Immature natural killer cell (primary cell): ENCODE data around the gene BEX3. TPM values are rescaled to one million over a fixed set of nuclear protein-coding genes. Genes with fewer than 3 reads are reported as not detected.
"Not testable (repeated sequence)": the region's sequence is repeated elsewhere in the genome, so short reads cannot be mapped to it uniquely, and the experiment has no call there.

Experiments used
- DNase-seq, 3 donors: peaks; one replicate each; pipeline ENCODE4 v3.0.0; 2022; ENCODE audit warnings: mixed read lengths in 1 of 3
- H3K27ac Mint-ChIP-seq, 6 donors: one replicate each; pipeline ENCODE4 v1.8.0; 2020; ENCODE audit warnings: mixed read lengths in 6 of 6, mild to moderate bottlenecking in 5 of 6, inconsistent platforms in 4 of 6, moderate library complexity in 3 of 6
- H3K27me3 Mint-ChIP-seq, 3 donors: one replicate each; pipeline ENCODE4 v1.8.0; 2020 to 2021; ENCODE audit warnings: low read depth in 3 of 3, mild to moderate bottlenecking in 3 of 3, mixed read lengths in 3 of 3, moderate library complexity in 3 of 3, inconsistent platforms in 1 of 3
- H3K36me3 Mint-ChIP-seq, 3 donors: one replicate each; pipeline ENCODE4 v1.8.0; 2020; ENCODE audit warnings: mixed read lengths in 3 of 3, inconsistent platforms in 2 of 3, mild to moderate bottlenecking in 2 of 3
- H3K4me1 Mint-ChIP-seq, 2 donors: one replicate each; pipeline ENCODE4 v1.8.0; 2020; ENCODE audit warnings: inconsistent platforms in 2 of 2, mild to moderate bottlenecking in 2 of 2, mixed read lengths in 2 of 2, moderate library complexity in 1 of 2
- H3K4me3 Mint-ChIP-seq, 5 donors: one replicate each; pipeline ENCODE4 v1.8.0; 2020; ENCODE audit warnings: mild to moderate bottlenecking in 5 of 5, mixed read lengths in 5 of 5, inconsistent platforms in 3 of 5, moderate library complexity in 3 of 5
- H3K9me3 Mint-ChIP-seq, 6 donors: one replicate each; pipeline ENCODE4 v1.8.0; 2020; ENCODE audit warnings: mild to moderate bottlenecking in 6 of 6, mixed read lengths in 6 of 6, inconsistent platforms in 4 of 6, moderate library complexity in 3 of 6
- polyA plus RNA-seq, 3 donors: library from polyadenylated mRNA; unstranded; fragments of 300-500 nt; fragmentation: Illumina TruSeq; gene quantifications; one replicate each; pipeline ENCODE4 v1.2.3, GENCODE V29; 2021

BEX3 gene
- polyA plus RNA-seq, 3 donors from 2014 or later, result 8.1 to 9.8 (median 9.7) TPM

- Mint-ChIP-seq H3K9me3 (no peaks in the 10 kb centered on the region), H3K4me3 (no peak overlapping the region), H3K27me3 (peaks cover 3 to 12% (median 3%) of the 10 kb centered on the region in 3 donors), H3K27ac (no peak overlapping the region), H3K36me3 (no peaks in the 10 kb centered on the region), H3K4me1 (peaks cover 0 to under 1% of the 10 kb centered on the region in 2 donors)
- DNase-seq, result no peak
These were observed 14.5 kb upstream of the BEX3 start for GRCh38 chrX:103361798-103362197.

GRCh38 chrX:103362474-103362873, 13.9 kb upstream of the BEX3 start:
- Mint-ChIP-seq H3K36me3 (no peaks in the 10 kb centered on the region), H3K4me1 (no peaks in the 10 kb centered on the region), H3K27ac (no peak overlapping the region), H3K27me3 (peaks cover 3 to 14% (median 5%) of the 10 kb centered on the region in 3 donors), H3K4me3 (no peak overlapping the region), H3K9me3 (no peaks in the 10 kb centered on the region)
- no peak for DNase-seq

- no peaks in the 10 kb centered on the region for H3K4me1 Mint-ChIP-seq
- H3K4me3 Mint-ChIP-seq, result no peak overlapping the region
- H3K27me3 Mint-ChIP-seq, result peaks cover 3 to 14% (median 4%) of the 10 kb centered on the region in 3 donors
- no peak overlapping the region for H3K27ac Mint-ChIP-seq
- no peaks in the 10 kb centered on the region for H3K36me3 Mint-ChIP-seq
- no peak for DNase-seq
- H3K9me3 Mint-ChIP-seq, result no peaks in the 10 kb centered on the region
These were observed 13.3 kb upstream of the BEX3 start for GRCh38 chrX:103363046-103363445.

GRCh38 chrX:103367502-103367901, 8.8 kb upstream of the BEX3 start:
- H3K27ac Mint-ChIP-seq, result no peak overlapping the region
- DNase-seq, result no peak
- no peaks in the 10 kb centered on the region for H3K4me1 Mint-ChIP-seq
- H3K27me3 Mint-ChIP-seq, result peaks cover 4 to 10% (median 5%) of the 10 kb centered on the region in 3 donors
- H3K36me3 Mint-ChIP-seq, result no peaks in the 10 kb centered on the region
- no peak overlapping the region for H3K4me3 Mint-ChIP-seq
- no peaks in the 10 kb centered on the region for H3K9me3 Mint-ChIP-seq

- Mint-ChIP-seq H3K27ac (no peak overlapping the region), H3K36me3 (no peaks in the 10 kb centered on the region), H3K4me3 (no peak overlapping the region), H3K27me3 (peaks cover 4 to 10% (median 5%) of the 10 kb centered on the region in 3 donors), H3K9me3 (no peaks in the 10 kb centered on the region), H3K4me1 (no peaks in the 10 kb centered on the region)
- no peak for DNase-seq
These were observed 6.9 kb upstream of the BEX3 start for GRCh38 chrX:103369479-103369878.

- H3K36me3 Mint-ChIP-seq, result no peaks in the 10 kb centered on the region
- H3K9me3 Mint-ChIP-seq, result no peaks in the 10 kb centered on the region
- H3K27ac Mint-ChIP-seq, result no peak overlapping the region
- DNase-seq, result no peak
- peaks cover 5 to 6% of the 10 kb centered on the region in 2 donors for H3K4me1 Mint-ChIP-seq
- peaks cover 1 to 6% (median 4%) of the 10 kb centered on the region in 3 donors for H3K27me3 Mint-ChIP-seq
- H3K4me3 Mint-ChIP-seq, result no peak overlapping the region
These were observed 3.5 kb upstream of the BEX3 start for GRCh38 chrX:103372886-103373285.

- Mint-ChIP-seq H3K4me3 (no peak overlapping the region), H3K27me3 (peaks cover 0 to 6% (median 5%) of the 10 kb centered on the region in 3 donors), H3K36me3 (no peaks in the 10 kb centered on the region)
These were observed 2.8 kb upstream of the BEX3 start for GRCh38 chrX:103373581-103373980.

GRCh38 chrX:103376979-103377324, 614 bp downstream of the BEX3 start:
- no peaks in the 10 kb centered on the region for H3K36me3 Mint-ChIP-seq
- H3K27ac Mint-ChIP-seq, result no peak overlapping the region
- H3K4me3 Mint-ChIP-seq, result peak overlapping the region; percentile 47 to 74 (median 68)
- DNase-seq, result no peak
- H3K4me1 Mint-ChIP-seq, result peaks cover 5 to 6% of the 10 kb centered on the region in 2 donors
- H3K9me3 Mint-ChIP-seq, result no peaks in the 10 kb centered on the region
- H3K27me3 Mint-ChIP-seq, result peaks cover 0 to 6% (median 2%) of the 10 kb centered on the region in 3 donors

More at GRCh38 chrX:103373581-103373980, 2.8 kb upstream of the BEX3 start:
- no peak overlapping the region for H3K27ac Mint-ChIP-seq
- no peak for DNase-seq
- peaks cover 5 to 6% of the 10 kb centered on the region in 2 donors for H3K4me1 Mint-ChIP-seq
- no peaks in the 10 kb centered on the region for H3K9me3 Mint-ChIP-seq

GRCh38 chrX:103378990-103379389, 2.7 kb downstream of the BEX3 start:
- H3K27me3 Mint-ChIP-seq, result peaks cover 0 to 2% (median 2%) of the 10 kb centered on the region in 3 donors
- H3K4me3 Mint-ChIP-seq, result no peak overlapping the region
- H3K9me3 Mint-ChIP-seq, result no peaks in the 10 kb centered on the region
- DNase-seq, result no peak
- H3K27ac Mint-ChIP-seq, result no peak overlapping the region
- H3K36me3 Mint-ChIP-seq, result no peaks in the 10 kb centered on the region
- H3K4me1 Mint-ChIP-seq, result peaks cover 5 to 6% of the 10 kb centered on the region in 2 donors

GRCh38 chrX:103382877-103383276, 6.5 kb downstream of the BEX3 start:
- Mint-ChIP-seq H3K4me1 (no peaks in the 10 kb centered on the region), H3K27me3 (peaks cover 0 to 4% (median 0%) of the 10 kb centered on the region in 3 donors), H3K9me3 (no peaks in the 10 kb centered on the region), H3K36me3 (no peaks in the 10 kb centered on the region), H3K27ac (no peak overlapping the region), H3K4me3 (no peak overlapping the region)
- DNase-seq, result no peak

GRCh38 chrX:103384672-103385071, 8.3 kb downstream of the BEX3 start:
- H3K27ac Mint-ChIP-seq, result no peak overlapping the region
- H3K9me3 Mint-ChIP-seq, result no peaks in the 10 kb centered on the region
- H3K27me3 Mint-ChIP-seq, result peaks cover 0 to 10% (median under 1%) of the 10 kb centered on the region in 3 donors
- H3K4me1 Mint-ChIP-seq, result no peaks in the 10 kb centered on the region
- no peaks in the 10 kb centered on the region for H3K36me3 Mint-ChIP-seq
- no peak overlapping the region for H3K4me3 Mint-ChIP-seq
- DNase-seq, result no peak

- H3K27ac Mint-ChIP-seq, H3K9me3 Mint-ChIP-seq, H3K4me1 Mint-ChIP-seq, DNase-seq, H3K4me3 Mint-ChIP-seq, H3K36me3 Mint-ChIP-seq: not testable (repeated sequence)
- H3K27me3 Mint-ChIP-seq, result peaks cover 0 to 10% (median 2%) of the 10 kb centered on the region in 3 donors
These were observed 9.0 kb downstream of the BEX3 start for GRCh38 chrX:103385283-103385830.

- H3K9me3 Mint-ChIP-seq, result no peaks in the 10 kb centered on the region
- no peak for DNase-seq
- H3K27ac Mint-ChIP-seq, result no peak overlapping the region
- no peaks in the 10 kb centered on the region for H3K36me3 Mint-ChIP-seq
- H3K4me1 Mint-ChIP-seq, result no peaks in the 10 kb centered on the region
- no peak overlapping the region for H3K4me3 Mint-ChIP-seq
- H3K27me3 Mint-ChIP-seq, result peaks cover 0 to 10% (median 2%) of the 10 kb centered on the region in 3 donors
These were observed 10.0 kb downstream of the BEX3 start for GRCh38 chrX:103386332-103386731.

- Mint-ChIP-seq H3K4me1 (no peaks in the 10 kb centered on the region), H3K27me3 (peaks cover 0 to 9% (median 2%) of the 10 kb centered on the region in 3 donors), H3K4me3 (no peak overlapping the region), H3K27ac (no peak overlapping the region), H3K36me3 (no peaks in the 10 kb centered on the region), H3K9me3 (no peaks in the 10 kb centered on the region)
- no peak for DNase-seq
These were observed 17.1 kb downstream of the BEX3 start for GRCh38 chrX:103393487-103393886.

- no peaks in the 10 kb centered on the region for H3K27me3 Mint-ChIP-seq
These were observed 19.8 kb downstream of the BEX3 start for GRCh38 chrX:103396186-103396585.

More at GRCh38 chrX:103396186-103396585, 19.8 kb downstream of the BEX3 start:
- no peak overlapping the region for H3K4me3 Mint-ChIP-seq
- no peaks in the 10 kb centered on the region for H3K9me3 Mint-ChIP-seq
- H3K4me1 Mint-ChIP-seq, result no peaks in the 10 kb centered on the region
- no peak overlapping the region for H3K27ac Mint-ChIP-seq
- DNase-seq, result no peak
- H3K36me3 Mint-ChIP-seq, result no peaks in the 10 kb centered on the region
